ENCODE results near the gene KRT33B.

Gene KRT33B

GRCh38 chr17:41369713-41370112 lies at the start of gene KRT33B:
Gene KRT33B, minus strand, starts transcription at chr17:41369813. Its CDS starts 63 bp downstream, at chr17:41369750.
- no peak within 1 kb of the TSS for H2AFZ ChIP-seq (ENCODE audit: low read length)
- no peaks in the 10 kb centered on the region for H3K9me2 ChIP-seq (replicated peaks; ENCODE audit: insufficient read depth, low read length)
- H3K9ac ChIP-seq (ENCODE audit: low read length): no peak within 1 kb of the TSS
- H3K79me2 ChIP-seq (ENCODE audit: low read length): no peaks in the 10 kb centered on the region
- H3K4me1 ChIP-seq (ENCODE audit: low read length): no peaks in the 10 kb centered on the region
- no peaks in the 10 kb centered on the region for H3K36me3 ChIP-seq (replicated peaks; ENCODE audit: insufficient read depth, low read length)
- H3K9me3 ChIP-seq (replicated peaks; ENCODE audit: insufficient read depth, low read length): no peaks in the 10 kb centered on the region
- H3K27me3 ChIP-seq (replicated peaks; ENCODE audit: insufficient read depth, low read length): no peaks in the 10 kb centered on the region
- no peak within 1 kb of the TSS for H3K27ac ChIP-seq (ENCODE audit: low read length)
- no peaks in the 10 kb centered on the region for H3F3A ChIP-seq (ENCODE audit: insufficient read depth, low read length)
- no peak within 1 kb of the TSS for H3K4me3 ChIP-seq (ENCODE audit: low read length)
- H4K20me1 ChIP-seq (ENCODE audit: insufficient read depth, low read length): no peaks in the 10 kb centered on the region
- DNase-seq: no peak
- no peak within 1 kb of the TSS for H3K4me2 ChIP-seq (ENCODE audit: low read depth, low read length)
- TF ChIP-seq EZH2phosphoT487 (IDR thresholded peaks at IDR 0.05; ENCODE audit: low read length) (no peak), EZH2 (optimal IDR thresholded peaks at IDR 0.05; ENCODE audit: low read depth, low read length) (no peak)
- TF ChIP-seq, protein P1, sequence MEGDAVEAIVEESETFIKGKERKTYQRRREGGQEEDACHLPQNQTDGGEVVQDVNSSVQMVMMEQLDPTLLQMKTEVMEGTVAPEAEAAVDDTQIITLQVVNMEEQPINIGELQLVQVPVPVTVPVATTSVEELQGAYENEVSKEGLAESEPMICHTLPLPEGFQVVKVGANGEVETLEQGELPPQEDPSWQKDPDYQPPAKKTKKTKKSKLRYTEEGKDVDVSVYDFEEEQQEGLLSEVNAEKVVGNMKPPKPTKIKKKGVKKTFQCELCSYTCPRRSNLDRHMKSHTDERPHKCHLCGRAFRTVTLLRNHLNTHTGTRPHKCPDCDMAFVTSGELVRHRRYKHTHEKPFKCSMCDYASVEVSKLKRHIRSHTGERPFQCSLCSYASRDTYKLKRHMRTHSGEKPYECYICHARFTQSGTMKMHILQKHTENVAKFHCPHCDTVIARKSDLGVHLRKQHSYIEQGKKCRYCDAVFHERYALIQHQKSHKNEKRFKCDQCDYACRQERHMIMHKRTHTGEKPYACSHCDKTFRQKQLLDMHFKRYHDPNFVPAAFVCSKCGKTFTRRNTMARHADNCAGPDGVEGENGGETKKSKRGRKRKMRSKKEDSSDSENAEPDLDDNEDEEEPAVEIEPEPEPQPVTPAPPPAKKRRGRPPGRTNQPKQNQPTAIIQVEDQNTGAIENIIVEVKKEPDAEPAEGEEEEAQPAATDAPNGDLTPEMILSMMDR (IDR thresholded peaks at IDR 0.05; ENCODE audit: low read length): no peak

DNA sequence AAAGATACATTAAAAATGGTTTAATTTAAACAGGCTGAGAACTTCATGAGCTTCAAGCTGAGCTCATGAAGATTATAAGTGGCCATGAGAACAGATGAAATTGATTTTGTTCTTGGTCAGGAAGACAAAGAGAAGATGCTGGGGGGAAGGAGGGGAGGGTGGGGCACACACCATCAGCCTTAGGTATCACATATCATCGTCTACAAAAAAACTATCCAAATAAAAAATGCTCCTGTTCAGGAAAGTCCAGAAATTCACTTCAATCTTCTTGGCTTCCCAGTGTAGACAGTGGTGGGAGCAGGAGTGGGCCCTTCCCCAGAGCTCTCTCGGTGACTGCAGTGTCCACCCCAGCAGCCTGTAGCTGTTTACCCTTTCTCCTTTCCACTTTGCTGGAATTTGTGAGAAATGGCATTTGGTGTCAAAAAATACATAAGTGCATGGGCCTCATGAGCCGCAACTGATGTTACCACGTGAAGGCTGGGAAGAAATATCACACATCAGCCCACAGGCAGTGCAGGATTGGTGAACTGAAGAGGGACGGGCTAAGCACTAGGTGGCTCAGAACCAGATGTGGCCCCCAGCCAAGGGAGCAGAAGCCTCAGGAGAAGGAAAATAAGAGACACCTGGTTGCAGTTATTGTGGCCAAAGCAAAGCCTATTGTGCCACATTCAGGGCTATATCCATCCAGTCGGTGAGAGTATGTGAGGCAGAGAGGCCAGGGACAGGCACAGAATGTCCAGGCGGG lies 48.7 kb upstream of the KRT33B start:
- Histone ChIP-seq H3K9me3 (replicated peaks; ENCODE audit: insufficient read depth, low read length) (no peaks in the 10 kb centered on the region), H3K27me3 (replicated peaks; ENCODE audit: insufficient read depth, low read length) (no peaks in the 10 kb centered on the region), H3K4me1 (ENCODE audit: low read length) (no peaks in the 10 kb centered on the region), H3K9me2 (replicated peaks; ENCODE audit: insufficient read depth, low read length) (no peaks in the 10 kb centered on the region), H4K20me1 (ENCODE audit: insufficient read depth, low read length) (no peaks in the 10 kb centered on the region), H2AFZ (ENCODE audit: low read length) (no peak overlapping the region), H3K4me3 (ENCODE audit: low read length) (no peak overlapping the region), H3K9ac (ENCODE audit: low read length) (no peak overlapping the region), H3K79me2 (ENCODE audit: low read length) (no peaks in the 10 kb centered on the region), H3K27ac (ENCODE audit: low read length) (no peak overlapping the region), H3F3A (ENCODE audit: insufficient read depth, low read length) (no peaks in the 10 kb centered on the region), H3K4me2 (ENCODE audit: low read depth, low read length) (no peak overlapping the region), H3K36me3 (replicated peaks; ENCODE audit: insufficient read depth, low read length) (no peaks in the 10 kb centered on the region)
- no peak for DNase-seq
- TF ChIP-seq EZH2phosphoT487 (IDR thresholded peaks at IDR 0.05; ENCODE audit: low read length) (no peak), EZH2 (optimal IDR thresholded peaks at IDR 0.05; ENCODE audit: low read depth, low read length) (no peak)
- TF ChIP-seq, protein P1 (IDR thresholded peaks at IDR 0.05; ENCODE audit: low read length): no peak

DNA sequence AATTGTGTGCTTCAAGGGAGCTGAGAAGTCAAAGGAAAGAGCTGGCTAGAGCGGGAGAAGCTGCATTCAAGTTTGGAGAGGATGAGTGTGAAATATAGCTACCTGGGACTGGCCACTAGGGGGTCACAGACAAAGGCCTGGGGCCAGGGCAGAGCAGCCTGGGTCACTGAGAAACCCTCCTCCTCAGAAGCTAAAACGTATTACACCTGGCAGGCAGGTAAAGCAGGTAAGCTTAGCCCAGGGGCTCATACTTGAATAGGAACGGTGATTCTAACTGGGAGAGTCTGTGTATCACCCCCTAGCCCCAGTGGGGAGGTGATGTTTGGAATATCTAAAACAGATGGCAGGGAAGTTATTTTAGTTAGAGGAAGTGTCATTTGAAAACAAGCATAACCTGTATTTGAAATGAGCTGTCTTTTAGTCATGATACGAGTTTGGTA lies 48.0 kb upstream of the KRT33B start:
- Histone ChIP-seq H3K79me2 (ENCODE audit: low read length) (no peaks in the 10 kb centered on the region), H2AFZ (ENCODE audit: low read length) (no peak overlapping the region), H3K9me3 (replicated peaks; ENCODE audit: insufficient read depth, low read length) (no peaks in the 10 kb centered on the region), H4K20me1 (ENCODE audit: insufficient read depth, low read length) (no peaks in the 10 kb centered on the region), H3F3A (ENCODE audit: insufficient read depth, low read length) (no peaks in the 10 kb centered on the region), H3K4me2 (ENCODE audit: low read depth, low read length) (no peak overlapping the region), H3K9ac (ENCODE audit: low read length) (no peak overlapping the region), H3K9me2 (replicated peaks; ENCODE audit: insufficient read depth, low read length) (no peaks in the 10 kb centered on the region), H3K4me3 (ENCODE audit: low read length) (no peak overlapping the region), H3K36me3 (replicated peaks; ENCODE audit: insufficient read depth, low read length) (no peaks in the 10 kb centered on the region), H3K4me1 (ENCODE audit: low read length) (no peaks in the 10 kb centered on the region), H3K27ac (ENCODE audit: low read length) (no peak overlapping the region), H3K27me3 (replicated peaks; ENCODE audit: insufficient read depth, low read length) (no peaks in the 10 kb centered on the region)
- TF ChIP-seq, protein P1 (IDR thresholded peaks at IDR 0.05; ENCODE audit: low read length): peak; percentile 57
- TF ChIP-seq EZH2phosphoT487 (IDR thresholded peaks at IDR 0.05; ENCODE audit: low read length) (no peak), EZH2 (optimal IDR thresholded peaks at IDR 0.05; ENCODE audit: low read depth, low read length) (no peak)
- DNase-seq: peak; percentile 29
